DMS79 treated with DMSO at 0.1 percent for 48 hours (cell line): Measurements from ENCODE around the gene MPHOSPH9.

Experiments
- DNase-seq: peaks from one replicate; lab custom pipeline; 2025; lab: John Stamatoyannopoulos, UW

MPHOSPH9 gene

DNA sequence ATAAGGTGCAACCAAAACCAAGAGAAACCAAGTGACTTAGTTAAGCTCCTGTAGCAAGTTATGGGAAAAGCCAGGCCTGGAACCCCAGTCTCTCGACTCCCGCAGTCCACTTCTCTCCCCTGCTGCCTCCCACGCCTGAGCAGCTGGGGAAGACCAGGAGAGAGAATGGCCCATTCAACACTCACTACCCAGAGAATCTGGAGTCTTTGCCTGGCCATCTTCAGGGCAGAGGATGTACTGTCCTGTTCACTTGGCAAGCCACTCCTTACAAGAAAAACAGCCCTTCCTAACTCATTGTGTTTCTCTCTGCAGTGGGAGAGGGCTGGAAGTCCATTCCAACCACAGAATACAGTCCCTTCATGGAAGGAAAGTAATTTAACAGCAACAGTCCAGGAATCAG, 83.9 kb downstream of the MPHOSPH9 start:
- DNase-seq, result no peak

DNA sequence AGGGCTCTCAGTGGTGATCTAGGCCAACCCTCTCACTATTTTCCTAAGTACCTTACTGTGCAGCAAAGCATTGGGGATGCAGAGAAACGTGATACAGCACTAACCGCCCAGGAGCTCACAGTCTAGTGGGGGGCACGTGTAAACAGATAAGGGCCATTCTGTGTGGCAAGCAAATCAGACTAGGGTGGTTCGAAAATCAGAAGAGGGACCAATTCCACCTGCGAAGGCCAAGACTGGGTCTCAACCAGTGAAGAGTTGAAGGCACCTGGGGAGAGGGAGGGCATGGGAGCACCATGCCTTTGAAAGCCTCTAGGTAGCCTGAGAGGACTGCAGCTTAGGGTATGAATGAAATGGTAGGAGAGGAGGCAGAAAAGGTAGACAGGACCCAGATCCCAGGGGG, 84.3 kb downstream of the MPHOSPH9 start:
- DNase-seq, result peak; percentile 36

DNA sequence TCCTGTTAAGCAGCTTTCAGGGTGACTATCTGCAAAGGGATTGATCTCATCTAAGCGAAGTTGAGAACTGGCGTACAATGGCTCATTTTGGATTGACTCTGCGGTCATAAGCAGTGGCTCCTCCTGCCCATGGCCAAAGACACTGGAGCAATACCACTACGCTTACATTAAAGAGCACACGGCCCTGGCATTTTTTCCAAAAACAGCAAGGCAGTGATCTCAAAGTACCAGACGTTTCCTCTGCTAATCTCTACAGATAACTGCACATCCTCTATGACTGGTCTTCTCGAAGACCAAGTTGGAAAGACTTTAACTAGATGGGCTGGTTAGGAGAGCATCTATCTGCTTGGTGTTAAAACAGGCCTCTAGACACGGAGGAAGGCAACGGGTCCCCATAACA, 84.7 kb downstream of the MPHOSPH9 start:
- DNase-seq, result no peak

DNA sequence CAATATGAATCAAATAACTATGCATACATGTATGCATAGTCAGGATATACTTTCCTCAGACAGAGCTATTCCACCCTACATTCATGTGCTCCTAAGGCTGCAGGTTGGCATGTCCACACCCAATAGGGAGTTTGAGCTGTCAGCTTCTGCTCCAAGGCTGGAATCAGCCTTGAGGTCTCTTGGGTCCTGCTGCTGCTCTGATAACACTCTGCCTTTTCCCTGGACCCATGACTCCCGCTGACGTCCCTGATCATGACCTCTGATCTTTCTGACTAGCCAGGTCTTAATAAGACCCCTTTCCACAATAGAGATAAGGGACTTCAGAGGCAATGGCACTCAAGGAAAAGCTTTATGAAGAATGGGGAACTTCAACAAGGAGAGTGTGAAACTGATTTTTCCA, 87.7 kb downstream of the MPHOSPH9 start:
- no peak for DNase-seq

DNA sequence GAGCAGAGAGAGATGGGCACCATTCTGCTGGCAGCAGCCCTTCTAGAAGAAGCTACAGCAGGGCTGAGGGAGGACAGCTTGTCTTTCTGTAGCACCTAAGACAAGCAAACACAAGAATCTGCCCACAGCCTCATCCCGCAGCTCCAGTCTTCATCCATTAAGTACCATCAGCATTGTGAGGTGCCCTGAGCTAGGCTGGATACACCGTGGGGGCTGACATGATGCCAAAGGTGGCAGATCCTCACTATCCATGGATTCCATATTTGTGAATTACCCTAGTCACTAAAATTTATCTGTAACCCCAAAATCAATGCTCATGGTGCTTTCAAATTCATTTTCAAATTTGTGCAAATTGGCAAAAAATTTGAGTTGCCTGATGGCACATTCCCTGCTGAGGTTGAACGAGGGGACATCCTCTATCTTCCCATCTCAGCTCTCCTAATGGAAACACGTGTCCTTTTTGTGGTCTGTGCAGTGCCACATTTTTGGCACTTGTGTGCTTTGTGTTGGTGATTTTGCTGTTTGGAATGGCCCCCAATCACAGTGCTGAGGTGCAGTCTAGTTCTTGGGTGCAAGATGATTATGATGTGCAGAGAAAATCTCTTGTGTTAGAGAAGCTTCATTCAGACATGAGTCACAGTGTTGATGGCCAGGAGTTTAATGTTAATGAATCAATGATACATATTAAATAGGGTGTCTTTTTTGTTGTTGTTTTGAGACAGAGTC, 89.0 kb downstream of the MPHOSPH9 start:
- no peak for DNase-seq

DNA sequence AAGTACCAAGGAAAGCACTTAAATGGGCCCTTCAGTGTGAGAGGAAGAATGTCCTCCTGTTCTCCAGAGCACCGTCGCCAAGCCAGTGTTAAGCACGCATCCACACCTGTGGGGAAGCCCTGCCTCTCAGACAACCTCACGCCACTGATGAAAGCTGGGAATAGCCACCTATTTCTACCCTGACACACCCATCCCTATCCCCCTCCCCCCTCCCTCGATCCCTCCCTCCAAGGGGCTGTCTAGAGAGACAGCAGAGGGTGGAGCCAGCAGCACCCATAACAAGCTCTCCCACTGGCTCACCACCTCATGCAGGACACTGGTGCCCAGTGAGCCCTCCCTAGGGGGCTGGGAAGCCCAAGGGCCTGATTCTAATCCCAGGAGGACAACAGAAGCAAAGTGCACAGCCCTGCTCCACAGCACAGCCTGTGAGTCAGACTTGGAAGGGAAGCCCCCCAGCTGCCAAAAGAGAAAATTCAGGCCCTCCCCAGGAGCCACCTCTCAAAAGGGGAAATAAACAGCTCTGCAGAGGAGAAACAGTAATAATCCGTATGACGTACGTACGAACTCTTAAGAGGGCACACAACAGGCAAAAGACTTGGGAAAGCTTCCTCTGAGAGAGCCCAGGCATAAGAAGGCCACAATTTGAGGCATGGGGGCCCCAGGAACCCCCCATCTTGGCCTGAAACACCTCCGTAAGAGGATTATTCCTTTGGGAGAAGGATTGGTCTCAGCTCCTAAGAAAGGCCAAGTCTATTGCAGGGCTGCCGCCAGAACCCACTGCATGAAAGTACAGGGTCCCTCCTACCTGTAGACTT, 89.8 kb downstream of the MPHOSPH9 start:
- DNase-seq, result peak; percentile 90

DNA sequence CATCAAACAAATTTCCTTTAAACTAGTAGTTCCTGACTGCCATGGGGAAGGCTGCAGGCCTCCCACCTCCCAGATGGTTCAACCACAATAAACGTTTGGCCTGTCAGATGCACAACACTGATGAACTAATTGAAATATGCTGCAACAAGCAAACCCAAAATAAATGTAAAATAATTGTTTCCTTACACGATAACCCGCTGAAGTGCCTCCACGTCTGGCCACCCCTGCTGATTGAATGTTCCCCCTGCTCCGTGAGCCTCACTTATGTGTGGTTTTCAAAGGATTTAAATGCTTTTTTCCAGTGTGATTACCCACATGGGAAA, 90.5 kb downstream of the MPHOSPH9 start:
- DNase-seq, result no peak

DNA sequence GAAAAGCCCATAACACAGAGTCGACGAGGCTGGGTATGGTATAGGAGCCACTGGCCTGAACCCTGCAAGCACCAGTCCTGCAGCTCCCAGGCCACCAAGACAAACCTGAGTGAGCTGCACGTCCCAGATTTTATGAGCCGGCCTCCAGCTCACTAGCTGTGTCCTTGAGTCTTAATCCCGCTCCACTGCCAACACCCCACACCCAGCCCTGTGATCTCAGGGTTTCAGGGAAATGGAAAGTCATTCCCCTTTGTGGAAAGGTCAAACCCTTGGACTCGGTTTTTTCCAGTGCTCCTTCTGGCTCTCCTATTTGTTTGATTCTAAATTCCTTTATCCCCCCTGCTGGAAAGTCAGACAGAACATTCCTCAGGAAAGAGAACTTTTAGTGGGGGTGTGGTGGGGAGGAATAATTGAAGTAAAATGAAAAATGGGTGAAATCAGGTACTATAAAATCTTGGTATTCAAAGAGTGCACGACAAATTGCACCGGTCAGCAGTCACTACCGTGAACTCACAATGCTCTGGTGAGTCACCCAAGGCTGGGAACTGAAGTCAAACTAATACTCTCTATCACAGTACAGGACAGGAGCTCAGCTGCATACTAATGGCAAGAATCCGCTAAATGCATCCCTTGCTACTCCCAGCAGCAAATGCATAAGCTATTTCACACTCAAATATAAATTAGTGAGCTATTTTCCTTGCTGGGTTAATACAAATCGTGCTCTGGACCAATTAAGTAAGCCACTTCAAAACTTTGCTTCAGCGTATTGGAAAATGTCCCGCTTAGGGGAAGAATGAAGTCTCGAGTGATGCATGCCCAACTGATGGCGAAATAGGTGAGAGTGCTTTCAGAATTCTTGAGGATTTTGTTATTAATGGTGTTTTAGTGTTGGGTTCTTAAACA, 91.1 kb downstream of the MPHOSPH9 start:
- DNase-seq, result peak; percentile 88

DNA sequence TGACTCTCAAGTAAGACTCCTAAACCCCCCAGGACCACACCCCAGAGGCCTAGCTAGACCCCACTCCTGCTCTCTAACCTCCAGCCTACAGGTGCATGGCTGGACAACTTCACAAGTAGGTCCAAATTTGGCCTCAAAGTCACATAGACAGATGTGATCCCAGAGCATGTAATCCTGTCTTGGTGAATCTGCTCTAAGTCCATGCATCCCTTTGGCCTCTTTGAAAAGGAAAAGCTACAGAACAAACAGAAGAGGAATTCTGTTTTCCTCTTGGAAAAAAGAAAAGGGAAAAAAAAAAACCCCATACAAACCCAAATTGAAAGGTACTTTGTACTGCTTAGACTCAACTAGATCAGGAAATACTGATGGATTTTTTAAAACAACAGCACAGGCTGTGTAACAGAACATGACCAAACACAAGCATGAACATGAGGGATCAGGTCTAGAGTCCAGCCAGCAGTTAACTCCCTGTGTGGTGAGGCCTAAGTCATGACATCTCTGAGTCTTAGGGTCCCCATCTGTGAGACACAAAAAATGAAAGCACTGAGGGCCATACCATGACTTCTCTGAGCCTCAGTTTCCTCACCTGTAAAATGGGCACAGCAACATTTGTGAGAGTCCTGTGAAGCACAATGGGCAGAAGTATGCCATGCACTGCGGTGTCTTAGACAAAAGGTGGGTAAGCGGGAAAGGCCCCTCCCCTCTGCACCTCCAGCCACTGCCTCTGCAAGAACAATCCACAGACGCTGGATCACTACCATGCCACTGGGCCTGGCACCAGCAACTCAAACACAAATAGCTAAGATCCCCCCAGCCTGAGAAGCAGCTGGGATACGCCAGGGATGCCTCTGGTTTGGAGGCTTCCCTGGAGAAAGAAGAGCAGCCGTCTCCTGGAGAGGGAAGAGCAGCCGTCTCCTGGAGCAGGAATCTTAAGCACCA, 92.0 kb downstream of the MPHOSPH9 start:
- no peak for DNase-seq

DNA sequence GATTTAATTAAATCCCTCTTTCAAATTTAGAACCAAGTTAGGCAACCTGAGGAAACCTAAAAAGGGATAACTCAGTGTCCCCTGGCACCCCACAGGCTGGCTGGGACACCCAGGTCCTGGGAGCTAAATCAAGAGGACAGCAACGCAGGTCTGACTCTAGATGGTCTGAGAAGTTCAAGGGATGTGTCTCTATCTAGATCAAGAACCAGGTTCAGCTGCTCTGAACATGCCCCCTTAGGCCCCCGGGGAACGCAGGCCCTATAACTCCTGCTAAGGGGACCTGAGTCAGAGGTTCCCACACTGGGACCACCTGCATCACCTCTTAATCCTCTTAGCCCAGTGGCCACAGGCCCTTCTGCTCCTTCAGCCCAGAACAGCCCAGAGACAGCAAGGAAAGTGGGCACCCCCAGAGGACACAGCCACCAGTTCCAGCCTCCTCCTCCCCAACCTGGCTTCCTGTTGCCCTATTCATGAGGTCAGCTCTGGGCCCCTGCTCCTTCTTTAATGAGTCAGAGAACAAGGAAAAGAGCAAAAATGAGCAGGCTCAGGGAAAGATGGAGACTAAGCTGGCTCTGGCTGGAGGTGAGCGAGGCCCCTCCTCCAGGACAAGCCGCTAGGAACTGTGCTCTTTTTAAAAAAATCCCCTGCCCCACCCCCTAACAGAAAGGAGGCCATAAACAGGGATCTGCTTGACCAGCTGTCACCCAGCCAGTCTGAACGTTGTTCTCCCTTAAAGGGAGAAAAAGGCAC, 92.8 kb downstream of the MPHOSPH9 start:
- DNase-seq, result no peak

DNA sequence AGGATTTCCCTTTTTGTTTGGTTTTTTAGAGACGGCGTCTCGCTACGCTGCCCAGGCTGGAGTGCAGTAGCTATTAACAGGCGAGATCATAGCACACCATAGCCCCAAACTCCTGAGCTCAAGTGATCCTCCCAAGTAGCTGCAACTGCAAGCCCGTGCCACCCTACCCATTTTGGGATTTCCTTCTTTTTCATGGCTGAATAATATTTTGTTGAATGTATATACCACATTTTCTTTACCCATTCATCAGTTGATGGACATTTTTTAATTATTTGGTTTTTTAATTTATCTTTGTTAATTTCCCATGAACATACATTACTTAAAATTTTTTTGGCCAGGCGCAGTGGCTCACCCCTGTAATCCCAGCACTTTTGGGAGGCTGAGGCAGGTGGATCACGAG, 97.3 kb downstream of the MPHOSPH9 start:
- DNase-seq, result no peak

DNA sequence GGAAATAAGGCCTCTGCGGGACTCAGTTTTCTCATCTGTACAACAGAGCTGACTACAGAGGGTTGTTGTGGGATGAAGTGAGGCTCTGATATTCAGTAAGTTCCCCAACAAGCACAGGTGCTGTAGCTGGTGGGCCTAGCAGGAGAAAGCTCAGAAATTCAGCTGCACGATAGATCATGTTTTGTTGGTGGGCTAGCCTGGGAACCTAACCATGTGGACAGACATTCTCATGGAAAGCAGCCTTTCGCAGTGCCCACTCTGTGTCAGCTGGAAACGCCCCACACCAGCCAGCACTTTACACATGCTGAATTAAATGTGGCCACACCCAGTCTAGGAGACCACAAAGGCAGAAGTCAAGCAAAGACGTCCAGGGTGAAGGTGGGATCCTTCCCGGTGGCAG, 98.1 kb downstream of the MPHOSPH9 start:
- no peak for DNase-seq

DNA sequence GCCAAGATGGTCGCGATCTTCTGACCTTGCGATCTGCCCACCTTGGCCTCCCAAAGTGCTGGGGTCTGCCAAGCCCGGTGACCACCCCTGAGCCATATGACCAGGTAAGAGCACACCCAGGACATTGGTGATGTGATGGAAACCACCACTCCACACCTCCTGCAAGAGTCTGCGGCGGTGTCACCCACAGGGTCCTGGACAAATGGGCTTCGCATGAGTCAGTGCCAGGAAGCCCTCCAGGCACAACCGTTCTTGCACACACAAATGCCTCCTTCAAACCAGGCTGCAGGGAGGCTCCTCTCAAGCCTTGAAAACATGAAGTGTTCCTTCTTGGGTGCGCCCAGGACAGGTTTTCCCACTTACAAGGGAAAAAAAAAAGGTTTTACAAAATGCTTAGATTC, 98.7 kb downstream of the MPHOSPH9 start:
- peak; percentile 87 for DNase-seq

DNA sequence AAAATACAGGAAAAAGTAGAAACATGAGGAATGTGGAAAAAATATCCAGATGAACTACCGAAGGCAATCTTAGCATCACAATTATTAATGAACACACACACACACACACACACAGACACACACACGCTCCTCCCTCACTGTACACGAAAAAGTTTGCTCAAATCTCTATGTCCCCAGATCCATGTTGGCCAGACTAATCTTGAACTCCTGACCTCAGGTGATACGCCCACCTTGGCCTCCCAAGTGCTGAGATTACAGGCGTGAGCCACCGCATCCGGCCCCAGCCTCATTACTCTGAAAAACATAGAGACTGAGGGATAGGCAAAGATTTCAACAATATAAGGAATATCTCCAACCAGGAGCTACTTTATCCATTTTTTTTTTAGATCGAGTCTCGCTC, 99.2 kb downstream of the MPHOSPH9 start:
- no peak for DNase-seq

DNA sequence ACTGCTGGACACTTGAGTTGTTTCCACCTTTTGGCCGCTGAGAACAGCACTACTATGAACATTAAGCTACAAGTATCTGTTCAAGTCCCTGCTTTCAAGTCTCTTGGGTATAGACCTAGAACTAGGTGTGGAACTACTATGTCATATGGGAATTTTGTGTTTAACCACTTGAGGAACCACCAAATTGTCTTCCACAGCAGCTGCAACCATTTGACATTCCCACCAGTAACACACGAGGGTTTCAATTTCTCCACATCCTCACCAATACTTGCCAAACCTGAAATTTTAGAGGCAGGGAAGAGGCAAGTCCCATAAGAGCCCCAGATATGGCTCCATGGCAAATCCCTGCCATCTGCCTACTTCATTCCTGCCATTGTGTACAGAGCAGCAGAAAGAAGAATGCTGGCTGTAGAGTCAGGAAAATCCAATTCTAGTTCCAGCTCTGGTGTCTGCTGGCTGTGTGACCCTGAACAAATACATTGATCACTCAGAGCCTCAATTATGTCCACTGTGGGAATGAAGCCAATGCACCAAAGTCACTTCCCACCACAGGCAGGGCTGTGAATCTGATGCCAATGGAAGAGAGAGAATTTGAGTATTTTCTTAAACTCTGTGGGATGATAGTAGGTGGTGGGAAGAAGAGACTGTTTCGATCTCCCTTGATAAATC, 99.9 kb downstream of the MPHOSPH9 start:
- peak; percentile 58 for DNase-seq

DNA sequence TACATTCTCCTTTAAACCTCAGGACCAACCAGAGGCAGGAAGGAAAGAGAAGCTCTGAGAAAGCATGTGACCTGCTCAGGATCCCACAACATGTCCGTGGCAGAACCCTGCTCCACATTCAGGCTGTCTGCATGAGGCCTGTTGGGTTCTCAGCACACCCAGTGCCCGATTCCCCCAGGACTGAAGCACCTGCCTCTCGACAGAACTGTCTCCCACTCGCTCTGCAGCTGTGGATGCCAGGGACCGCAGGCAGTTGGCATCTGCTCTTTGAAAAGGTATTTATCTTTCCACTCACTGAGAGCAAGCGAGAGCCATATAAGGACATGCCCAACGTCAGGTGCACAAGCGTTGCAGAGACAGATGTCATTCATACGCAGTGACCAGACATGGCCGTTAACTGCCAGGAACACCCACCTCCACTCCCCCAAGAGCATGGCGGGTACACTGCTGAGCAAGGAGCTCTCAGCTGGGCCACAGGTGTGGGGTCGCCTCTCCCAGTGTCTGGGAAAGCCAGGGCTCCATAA, 101.0 kb downstream of the MPHOSPH9 start:
- peak; percentile 99 for DNase-seq

DNA sequence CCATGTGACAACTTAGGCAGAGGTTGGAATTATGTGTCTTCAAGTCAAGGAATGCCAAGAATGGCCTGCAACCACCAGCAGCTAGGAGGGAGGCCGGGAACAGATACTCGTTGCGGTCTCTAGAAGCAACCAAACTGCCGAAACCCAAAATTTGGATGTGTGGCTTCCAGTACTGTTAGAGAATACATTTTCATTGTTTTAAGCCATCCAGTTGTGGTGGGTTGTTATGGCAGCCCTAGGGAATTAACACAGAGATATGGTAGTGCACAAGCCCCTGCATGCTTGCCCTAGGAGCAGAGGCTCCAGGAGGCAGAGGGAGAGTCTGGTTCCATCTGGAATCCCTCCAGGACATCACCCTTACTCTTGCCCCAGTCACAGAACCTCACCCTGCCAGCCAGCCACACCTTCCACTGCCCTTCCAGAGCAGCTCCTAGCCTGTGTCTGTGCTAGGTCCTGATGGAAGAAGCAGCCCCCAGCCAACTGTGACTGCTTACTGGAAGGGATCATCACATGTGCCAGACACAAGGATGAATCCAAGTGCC, 101.6 kb downstream of the MPHOSPH9 start:
- no peak for DNase-seq

DNA sequence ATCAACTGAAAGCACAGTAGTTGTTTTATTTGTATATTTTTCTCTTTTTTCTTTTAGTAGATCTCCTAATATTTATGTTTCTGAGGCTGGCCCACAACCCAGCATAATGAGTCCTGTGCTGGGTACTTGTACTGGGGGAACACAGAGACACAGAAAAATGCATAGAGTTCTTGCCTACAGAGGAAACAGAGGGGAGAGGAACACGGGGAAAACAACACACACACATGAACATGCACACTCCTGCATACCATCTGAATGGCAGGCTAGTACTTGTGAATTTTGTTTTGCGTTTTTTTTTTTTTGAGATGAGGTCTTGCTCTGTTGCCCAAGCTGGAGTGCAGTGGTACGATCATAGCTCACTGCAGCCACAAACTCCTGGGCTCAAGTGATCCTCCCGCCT, 103.3 kb downstream of the MPHOSPH9 start:
- DNase-seq, result no peak

DNA sequence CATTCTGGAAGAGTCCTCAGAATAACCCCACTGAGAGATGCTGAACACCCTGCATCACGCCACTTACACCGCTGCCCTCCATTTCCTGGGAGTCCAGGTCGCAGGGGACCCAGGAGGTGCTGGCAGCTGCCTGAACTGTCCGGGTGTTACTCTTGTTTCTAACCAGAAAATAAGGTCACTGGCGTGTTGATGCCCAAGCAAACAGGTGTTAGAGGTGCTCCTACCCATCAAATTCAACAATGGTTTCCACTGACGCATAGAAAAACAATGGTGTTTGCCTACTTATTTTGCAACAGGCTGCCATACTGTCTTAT, 105.8 kb downstream of the MPHOSPH9 start:
- DNase-seq, result no peak
